Kidney glomerular epithelial cell (primary cell): Measurements from ENCODE around the gene TATDN3.
"Not testable (repeated sequence)": the region's sequence is repeated elsewhere in the genome, so short reads cannot be mapped to it uniquely, and the experiment has no call there.

ENCODE experiments used
- DNase-seq: peaks from one replicate; lab custom pipeline; 2025; lab: John Stamatoyannopoulos, UW

Gene TATDN3

DNA sequence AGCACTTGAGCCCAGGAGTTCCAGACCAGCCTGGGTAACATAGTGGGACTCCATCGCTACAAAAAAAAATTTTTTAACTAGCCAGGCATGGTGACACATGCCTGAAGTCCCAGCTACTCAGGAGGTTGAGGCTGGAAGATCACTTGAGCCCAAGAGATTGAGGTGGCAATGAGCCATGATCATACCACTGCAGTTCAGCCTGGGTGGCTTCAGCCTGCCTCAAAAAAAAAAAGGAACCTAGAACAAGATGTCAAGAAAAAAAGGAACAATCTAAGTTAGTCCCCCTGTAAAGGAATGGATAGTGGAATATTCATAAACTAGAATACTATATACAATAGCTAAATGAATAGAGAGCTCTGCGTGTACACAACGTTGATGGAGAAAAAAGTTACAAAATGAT is 14.5 kb upstream of the TATDN3 start:
- DNase-seq, result no peak

GRCh38 chr1:212779086-212779485 is 12.6 kb upstream of the TATDN3 start:
- not testable (repeated sequence) for DNase-seq

DNA sequence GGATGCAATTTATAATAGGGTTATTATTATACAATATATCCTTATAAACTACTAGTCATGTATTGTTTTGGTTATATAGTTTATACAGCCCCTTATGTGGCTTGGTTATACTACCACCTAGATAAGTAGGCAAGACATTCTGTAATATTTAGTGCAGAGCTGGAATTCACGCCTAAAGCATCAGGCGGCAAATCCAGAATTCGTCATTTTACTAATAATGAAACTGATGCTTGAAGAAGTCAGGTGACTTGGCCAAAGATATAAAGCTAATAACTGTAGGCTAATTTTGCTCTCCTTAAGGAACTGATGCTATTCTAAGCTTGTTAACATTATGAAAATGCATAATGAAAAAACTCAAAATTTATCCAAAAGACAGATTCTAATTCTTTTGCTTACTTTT is 10.9 kb upstream of the TATDN3 start:
- no peak for DNase-seq

DNA sequence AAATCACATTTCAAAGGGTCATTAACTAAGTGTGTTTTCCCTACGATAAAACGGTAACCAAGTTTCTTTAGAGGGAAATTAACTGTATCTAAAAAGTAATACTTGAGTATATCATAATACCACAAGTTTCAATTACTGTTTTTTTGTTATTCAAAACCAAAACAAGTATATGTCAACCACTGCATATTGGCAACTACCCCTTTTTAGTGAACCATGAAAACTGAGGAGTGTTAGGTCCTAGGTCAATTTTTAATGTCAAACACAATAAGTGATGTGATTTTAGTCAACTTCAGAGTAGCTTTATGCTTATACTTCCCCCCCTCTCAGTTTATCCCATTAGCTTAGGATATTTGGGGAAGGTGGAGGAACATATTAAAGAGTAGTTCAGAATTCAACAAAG is 10.5 kb upstream of the TATDN3 start:
- DNase-seq, result no peak

DNA sequence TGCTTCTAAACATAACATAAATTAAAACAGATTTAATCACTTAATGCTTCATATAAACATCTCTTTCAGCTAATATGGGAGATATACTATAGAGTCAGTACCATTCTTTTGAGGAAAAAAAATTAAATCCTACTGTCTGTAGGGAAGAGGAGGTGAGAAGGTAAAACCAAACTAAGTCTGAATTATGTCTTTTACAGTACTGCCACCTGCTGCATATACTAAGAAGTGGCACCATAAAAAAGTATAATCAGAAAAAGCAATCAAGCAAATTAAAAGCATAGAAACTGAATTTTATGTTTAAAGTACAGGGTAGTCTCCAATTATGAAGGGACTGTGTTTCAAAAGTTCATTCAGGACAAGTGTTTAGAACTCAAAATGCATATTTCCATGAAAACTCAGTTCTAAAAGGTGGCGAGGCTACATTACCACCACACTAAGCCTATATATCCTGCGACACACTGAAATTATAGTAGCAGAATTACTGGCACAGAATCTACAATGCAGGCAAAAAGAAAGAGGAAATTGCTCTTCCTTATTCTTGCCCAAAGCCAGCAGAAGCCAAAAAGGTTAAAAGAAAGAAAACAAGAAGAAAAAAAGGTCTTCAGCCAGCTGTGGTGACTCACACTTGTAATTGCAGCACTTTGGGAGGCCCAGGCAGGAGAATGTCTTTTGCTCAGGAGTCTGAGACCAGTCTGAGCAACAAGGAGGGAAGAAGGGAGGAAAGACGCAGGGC is 9.1 kb upstream of the TATDN3 start:
- DNase-seq, result peak; percentile 66

GRCh38 chr1:212783976-212784375 is 7.7 kb upstream of the TATDN3 start:
- no peak for DNase-seq

GRCh38 chr1:212785871-212786270 is 5.8 kb upstream of the TATDN3 start:
- DNase-seq, result no peak

DNA sequence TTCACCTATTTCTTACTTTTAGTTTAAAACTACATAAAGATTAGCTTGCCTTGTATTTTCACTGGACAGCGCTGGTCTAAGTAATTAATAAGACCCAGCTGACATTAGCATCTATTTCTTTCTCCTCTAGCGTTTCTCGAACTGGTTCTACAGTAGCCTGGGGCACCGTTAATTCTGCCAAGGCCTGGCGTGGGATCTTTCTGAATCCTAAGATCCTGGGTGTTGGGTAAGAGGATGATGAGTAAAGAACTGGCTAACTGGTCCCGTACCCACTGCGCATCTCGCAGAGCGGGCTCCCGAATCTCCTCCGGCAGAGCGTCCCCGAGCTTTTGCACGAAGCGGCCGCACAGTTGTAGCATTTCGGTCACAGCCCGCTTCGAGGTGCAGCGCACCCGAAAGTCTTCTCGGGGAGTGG is 426 bp upstream of the TATDN3 start:
- DNase-seq, result peak; percentile 75

DNA sequence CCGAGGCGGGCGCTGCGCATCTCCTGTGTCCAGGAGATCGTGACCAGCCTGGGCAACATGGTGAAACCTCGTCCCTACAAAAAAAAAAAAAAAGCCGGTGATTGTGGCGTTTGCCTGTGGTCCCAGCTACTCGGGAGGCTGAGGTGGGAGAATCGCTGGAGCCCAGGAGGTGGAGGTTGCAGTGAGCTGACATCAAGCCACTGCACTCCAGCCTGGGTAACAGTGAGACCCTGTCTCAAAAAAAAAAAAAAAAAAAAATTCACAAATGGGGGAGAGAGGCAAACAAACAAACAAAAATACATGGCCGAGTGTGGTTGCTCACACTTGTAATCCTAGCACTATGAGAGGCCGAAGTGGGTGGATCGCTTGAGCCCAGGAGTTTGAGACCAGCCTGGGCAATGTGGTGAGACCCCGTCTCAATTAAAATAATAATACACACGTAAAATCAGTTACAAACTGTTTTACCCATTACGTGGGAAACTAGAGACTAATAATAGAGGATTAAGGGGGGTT is 758 bp downstream of the TATDN3 start:
- DNase-seq, result no peak

DNA sequence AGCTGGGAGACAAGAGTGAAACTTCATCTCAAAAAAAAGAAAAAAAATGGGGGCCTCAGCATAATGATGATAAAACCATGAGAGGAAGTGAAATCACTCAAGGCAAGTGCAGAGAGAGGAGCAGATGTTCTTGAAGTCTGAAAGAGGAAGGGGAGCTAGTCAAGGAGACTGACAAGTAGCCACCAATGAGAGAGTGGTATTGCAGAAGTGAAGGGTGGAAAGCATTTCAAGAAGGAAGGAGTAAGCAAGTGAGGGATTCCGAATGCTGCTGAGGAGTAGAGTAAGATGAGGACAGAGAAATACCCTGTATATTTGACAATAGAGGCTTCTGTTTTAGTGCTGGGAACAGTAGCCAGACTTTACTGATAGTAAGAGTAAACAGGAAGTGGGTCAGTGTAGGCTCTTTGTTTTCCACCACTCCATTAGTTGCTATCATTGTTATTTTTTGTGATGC is 2.9 kb downstream of the TATDN3 start:
- DNase-seq, result no peak

DNA sequence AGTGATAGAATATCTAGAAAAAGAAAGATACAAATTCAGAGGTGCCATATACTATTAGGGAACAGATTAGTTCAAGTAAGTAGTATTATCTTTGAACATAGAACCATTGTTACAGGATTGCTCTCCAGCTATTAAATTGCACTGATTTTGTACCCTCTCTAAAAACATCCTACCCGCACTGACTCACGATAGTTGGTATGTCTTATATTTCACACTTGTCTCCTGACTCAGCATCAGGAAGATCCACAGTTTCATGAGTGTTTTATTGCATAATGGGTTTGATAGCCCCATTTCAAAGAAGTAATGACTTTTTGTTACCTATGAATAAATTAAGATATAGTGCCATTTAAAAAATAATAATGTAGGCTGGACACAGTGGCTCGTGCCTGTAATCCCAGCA is 6.0 kb downstream of the TATDN3 start:
- DNase-seq, result no peak

- no peak for DNase-seq
Measured at GRCh38 chr1:212805767-212806166, 14.1 kb downstream of the TATDN3 start.

GRCh38 chr1:212814537-212815334 is 23.0 kb downstream of the TATDN3 start:
- peak; percentile 15 for DNase-seq

- DNase-seq, result no peak
Measured at GRCh38 chr1:212816567-212817278, 25.0 kb downstream of the TATDN3 start.

- no peak for DNase-seq
Measured at GRCh38 chr1:212819726-212820125, 28.0 kb downstream of the TATDN3 start.

- no peak for DNase-seq
Measured at GRCh38 chr1:212820969-212821368, 29.3 kb downstream of the TATDN3 start.

GRCh38 chr1:212822956-212823355 is 31.3 kb downstream of the TATDN3 start:
- no peak for DNase-seq

DNA sequence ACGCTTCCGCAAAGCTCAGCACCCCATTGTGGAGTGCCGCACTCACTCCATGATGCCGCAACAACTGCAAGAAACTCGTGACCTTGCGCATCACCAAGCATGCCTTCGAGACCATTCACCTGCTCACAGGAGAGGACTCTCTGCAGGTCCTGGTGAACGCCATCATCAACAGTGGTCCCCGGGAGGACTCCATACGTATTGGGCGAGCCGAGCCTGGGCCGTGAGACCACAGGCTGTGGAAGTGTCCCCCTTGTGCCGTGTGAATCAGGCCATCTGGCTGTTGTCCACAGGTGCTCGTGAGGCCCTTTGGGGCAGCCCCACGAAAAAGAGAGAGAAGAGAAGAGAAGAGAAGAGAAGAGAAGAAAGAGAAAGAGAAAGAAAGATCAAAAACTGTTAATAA is 32.5 kb downstream of the TATDN3 start:
- no peak for DNase-seq

- DNase-seq, result no peak
Measured at GRCh38 chr1:212825798-212826452, 34.2 kb downstream of the TATDN3 start.

DNA sequence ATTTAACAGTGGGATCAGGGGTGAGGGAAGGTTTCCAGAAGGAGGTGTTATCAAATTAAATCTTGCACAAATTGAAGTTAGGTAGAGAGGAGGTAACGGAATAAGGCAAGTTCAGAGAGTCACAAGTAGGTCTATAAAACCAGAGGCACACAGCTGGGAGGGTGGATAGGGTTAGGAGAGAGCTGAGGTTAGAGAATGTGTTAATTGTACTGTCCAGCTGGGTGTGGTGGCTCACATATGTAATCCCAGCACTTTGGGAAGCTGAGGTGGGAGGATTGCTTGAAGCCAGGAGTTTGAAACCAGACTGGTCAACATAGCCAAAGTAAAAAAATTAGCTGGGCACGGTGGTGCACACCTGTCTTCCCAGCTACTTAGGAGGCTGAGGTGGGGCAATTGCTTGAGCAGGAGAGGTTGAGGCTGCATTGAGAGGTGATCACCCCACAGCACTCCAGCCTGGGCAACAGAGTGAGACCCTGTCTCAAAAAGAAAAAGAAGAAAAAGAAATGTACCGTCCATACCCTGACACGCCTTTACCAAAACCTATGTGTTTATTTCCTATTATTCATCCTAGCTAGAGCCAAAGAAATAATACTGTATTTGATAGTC is 35.6 kb downstream of the TATDN3 start:
- no peak for DNase-seq

DNA sequence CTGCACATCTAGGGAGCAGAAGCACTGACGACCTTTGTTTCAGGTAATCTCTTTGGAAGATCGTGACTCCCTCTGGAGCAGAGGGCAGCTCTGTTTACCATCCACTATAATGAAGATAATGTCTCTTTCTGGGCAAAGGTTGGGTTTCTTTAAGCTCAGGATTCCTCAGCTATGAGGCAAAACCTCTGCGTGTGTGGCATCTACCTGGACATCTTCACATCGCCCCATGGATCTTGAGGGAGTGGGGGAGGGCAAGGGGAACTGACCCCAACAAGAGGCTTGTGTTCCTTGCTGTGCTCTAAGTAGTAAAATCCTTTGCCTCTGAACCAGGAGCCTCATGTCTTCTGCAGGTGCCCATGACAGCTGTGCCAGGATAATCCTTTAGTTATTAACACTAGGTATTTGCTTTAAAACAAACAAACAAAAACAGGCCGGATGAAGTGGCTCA is 36.2 kb downstream of the TATDN3 start:
- no peak for DNase-seq
